Activated B cell treated with CpG ODN at 0.5 μM for 24 hours (primary cell): ENCODE data around the gene B3GNT5. TPM values are rescaled to one million over a fixed set of nuclear protein-coding genes. Genes with fewer than 3 reads are reported as not detected.
A peak's percentile ranks its signal among the peaks of the same experiment; 100 is the strongest.

ENCODE experiments used
- ATAC-seq: fragments of 200-7000 bp; cut with Tn5 transposase; one replicate; pipeline ENCODE4 v1.10.0; 2021; ENCODE audit warnings: low read depth, mild to moderate bottlenecking, moderate library complexity
- CTCF ChIA-PET: fragments of 350-600 bp; sonication (Branson Sonifier 250); formaldehyde crosslinking; loops from one replicate; lab custom pipeline; 2021; ENCODE audit warnings: antibody characterized with exemption; lab: Charles Lee
- POLR2A ChIA-PET: fragments of 350-600 bp; sonication (Branson Sonifier 250); formaldehyde crosslinking; loops from one replicate; lab custom pipeline; 2021; ENCODE audit warnings: antibody characterized with exemption; lab: Charles Lee
- DNase-seq: peaks from one replicate; pipeline ENCODE4 v3.0.0; 2022
- H3K27ac Mint-ChIP-seq: one replicate; pipeline ENCODE4 v1.8.0; 2020; ENCODE audit warnings: mixed read lengths
- H3K27me3 Mint-ChIP-seq: one replicate; pipeline ENCODE4 v1.8.0; 2021; ENCODE audit warnings: mixed read lengths
- H3K36me3 Mint-ChIP-seq: one replicate; pipeline ENCODE4 v1.8.0; 2021; ENCODE audit warnings: low read depth, mixed read lengths
- H3K4me1 Mint-ChIP-seq: one replicate; pipeline ENCODE4 v1.8.0; 2021; ENCODE audit warnings: mixed read lengths
- H3K4me3 Mint-ChIP-seq: one replicate; pipeline ENCODE4 v1.8.0; 2020; ENCODE audit warnings: mild to moderate bottlenecking, mixed read lengths
- H3K9me3 Mint-ChIP-seq: one replicate; pipeline ENCODE4 v1.8.0; 2020; ENCODE audit warnings: mixed read lengths
- intact Hi-C: fragments of 100-400 bp; cut with micrococcal nuclease; formaldehyde crosslinking; loops from one replicate; pipeline ENCODE4 v1.15.1; 2024
- total RNA-seq: library from RNA; stranded (reverse); gene quantifications from 2 replicates; pipeline ENCODE4 v1.2.3, GENCODE V29; 2022
- TF ChIP-seq, protein P1 (sequence below): fragments of 200-600 bp; IDR thresholded peaks from one replicate; pipeline ENCODE4 v1.8.0; 2022; ENCODE audit warnings: antibody characterized with exemption, mild to moderate bottlenecking

Gene B3GNT5
- total RNA-seq, 1 donor from 2014 or later = 0.38 TPM

DNA sequence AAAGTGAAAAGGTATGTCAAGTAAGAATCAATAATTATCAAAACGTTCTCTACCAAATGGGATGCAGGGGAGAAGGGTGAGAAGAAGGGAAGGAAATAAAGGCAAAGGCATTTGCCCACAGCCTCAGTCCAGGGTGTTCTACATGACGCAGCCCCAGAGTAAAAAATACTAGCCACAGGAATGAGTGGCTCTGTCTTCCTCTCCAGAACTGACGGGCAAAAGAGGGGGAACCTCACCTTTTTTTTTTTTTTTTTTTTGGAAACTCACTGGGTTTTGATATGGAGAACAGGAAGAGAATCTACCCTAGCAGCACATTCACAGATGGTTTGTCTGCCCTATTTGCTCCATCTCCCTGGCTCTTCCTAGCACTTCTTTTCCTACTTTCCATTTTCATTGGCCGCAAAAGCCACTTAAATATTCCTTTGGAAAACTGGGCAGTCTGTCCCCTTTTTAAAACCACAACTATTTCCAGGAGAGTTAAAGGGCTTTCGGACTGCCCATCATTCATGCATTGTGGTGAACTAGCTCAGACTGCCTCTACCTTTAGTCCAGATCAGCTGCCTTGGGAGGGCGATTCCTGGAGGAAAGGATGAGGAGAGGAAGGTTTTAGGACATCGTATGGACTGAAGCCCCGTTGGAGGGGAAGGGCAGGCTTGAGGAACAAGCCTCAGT lies 28.2 kb downstream of the B3GNT5 start:
- TF ChIP-seq, protein P1, sequence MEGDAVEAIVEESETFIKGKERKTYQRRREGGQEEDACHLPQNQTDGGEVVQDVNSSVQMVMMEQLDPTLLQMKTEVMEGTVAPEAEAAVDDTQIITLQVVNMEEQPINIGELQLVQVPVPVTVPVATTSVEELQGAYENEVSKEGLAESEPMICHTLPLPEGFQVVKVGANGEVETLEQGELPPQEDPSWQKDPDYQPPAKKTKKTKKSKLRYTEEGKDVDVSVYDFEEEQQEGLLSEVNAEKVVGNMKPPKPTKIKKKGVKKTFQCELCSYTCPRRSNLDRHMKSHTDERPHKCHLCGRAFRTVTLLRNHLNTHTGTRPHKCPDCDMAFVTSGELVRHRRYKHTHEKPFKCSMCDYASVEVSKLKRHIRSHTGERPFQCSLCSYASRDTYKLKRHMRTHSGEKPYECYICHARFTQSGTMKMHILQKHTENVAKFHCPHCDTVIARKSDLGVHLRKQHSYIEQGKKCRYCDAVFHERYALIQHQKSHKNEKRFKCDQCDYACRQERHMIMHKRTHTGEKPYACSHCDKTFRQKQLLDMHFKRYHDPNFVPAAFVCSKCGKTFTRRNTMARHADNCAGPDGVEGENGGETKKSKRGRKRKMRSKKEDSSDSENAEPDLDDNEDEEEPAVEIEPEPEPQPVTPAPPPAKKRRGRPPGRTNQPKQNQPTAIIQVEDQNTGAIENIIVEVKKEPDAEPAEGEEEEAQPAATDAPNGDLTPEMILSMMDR = no peak
- intact Hi-C loops = no loop called here
- Mint-ChIP-seq H3K4me1 (peaks cover 25% of the 10 kb centered on the region), H3K27me3 (peaks cover 3% of the 10 kb centered on the region), H3K9me3 (no peaks in the 10 kb centered on the region), H3K4me3 (no peak overlapping the region), H3K36me3 (no peaks in the 10 kb centered on the region), H3K27ac (no peak overlapping the region)
- DNase-seq (no peak), ATAC-seq (no peak)
- POLR2A ChIA-PET = interaction anchor here (0.7 kb wide), 1 partner anchor 26 kb away, joined by 9 read pairs; no protein-coding TSS in a partner anchor
- CTCF ChIA-PET = no interaction called here

DNA sequence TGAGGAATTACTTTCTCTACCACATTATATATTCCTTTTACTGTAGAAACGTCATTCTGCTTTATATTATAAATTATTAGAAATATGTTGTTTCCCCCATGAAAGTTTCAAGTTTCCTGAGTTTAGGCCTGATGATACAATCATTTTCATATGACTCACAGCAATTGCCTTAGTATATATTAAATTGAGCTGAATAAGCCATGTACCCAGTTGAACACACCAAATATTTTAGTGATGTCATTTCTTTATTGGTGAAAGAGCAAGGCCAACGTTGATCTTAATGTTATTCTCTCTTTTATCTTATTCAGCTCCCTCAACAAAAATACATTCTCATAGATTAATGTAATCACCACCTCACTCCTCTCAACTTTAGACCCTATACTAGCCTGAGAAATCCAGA lies 30.8 kb downstream of the B3GNT5 start:
- intact Hi-C loops = loop anchor here (2.0 kb wide), 3 partner anchors 23 to 353 kb away; no protein-coding TSS in a partner anchor
- no peak for ATAC-seq
- TF ChIP-seq, protein P1 = no peak
- Mint-ChIP-seq H3K27ac (no peak overlapping the region), H3K4me1 (peaks cover 41% of the 10 kb centered on the region), H3K4me3 (no peak overlapping the region), H3K9me3 (no peaks in the 10 kb centered on the region), H3K27me3 (no peaks in the 10 kb centered on the region), H3K36me3 (no peaks in the 10 kb centered on the region)
- ChIA-PET CTCF (no interaction called here), POLR2A (no interaction called here)
- DNase-seq = no peak

DNA sequence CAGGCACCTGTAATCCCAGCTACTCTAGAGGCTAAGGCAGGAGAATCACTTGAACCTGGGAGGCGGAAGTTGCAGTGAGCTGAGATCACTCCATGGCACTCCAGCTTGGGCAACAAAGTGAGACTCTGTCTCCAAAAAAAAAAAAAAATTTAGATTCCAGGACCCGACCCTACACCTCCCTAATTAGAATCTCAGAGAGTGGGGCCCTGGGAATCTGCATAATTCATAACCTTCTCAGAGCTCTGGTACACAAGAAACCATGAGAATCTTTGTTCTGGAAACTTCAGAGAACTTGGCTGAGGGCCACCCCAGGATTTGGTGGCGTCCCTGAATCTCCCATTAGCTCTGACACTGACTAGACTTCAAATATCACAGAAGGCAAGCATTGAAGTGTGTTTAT lies 31.5 kb downstream of the B3GNT5 start:
- CTCF ChIA-PET = interaction anchor here (2.6 kb wide), 1 partner anchor 98 kb away, joined by 14 read pairs; no protein-coding TSS in a partner anchor
- TF ChIP-seq, protein P1 = no peak
- no peak overlapping the region for H3K27ac Mint-ChIP-seq
- H3K36me3 Mint-ChIP-seq = no peaks in the 10 kb centered on the region
- H3K27me3 Mint-ChIP-seq = no peaks in the 10 kb centered on the region
- intact Hi-C loops = loop anchor here (2.0 kb wide), 3 partner anchors 24 to 352 kb away; no protein-coding TSS in a partner anchor
- peaks cover 41% of the 10 kb centered on the region for H3K4me1 Mint-ChIP-seq
- no peaks in the 10 kb centered on the region for H3K9me3 Mint-ChIP-seq
- POLR2A ChIA-PET = no interaction called here
- ATAC-seq (no peak), DNase-seq (no peak)
- H3K4me3 Mint-ChIP-seq = no peak overlapping the region

DNA sequence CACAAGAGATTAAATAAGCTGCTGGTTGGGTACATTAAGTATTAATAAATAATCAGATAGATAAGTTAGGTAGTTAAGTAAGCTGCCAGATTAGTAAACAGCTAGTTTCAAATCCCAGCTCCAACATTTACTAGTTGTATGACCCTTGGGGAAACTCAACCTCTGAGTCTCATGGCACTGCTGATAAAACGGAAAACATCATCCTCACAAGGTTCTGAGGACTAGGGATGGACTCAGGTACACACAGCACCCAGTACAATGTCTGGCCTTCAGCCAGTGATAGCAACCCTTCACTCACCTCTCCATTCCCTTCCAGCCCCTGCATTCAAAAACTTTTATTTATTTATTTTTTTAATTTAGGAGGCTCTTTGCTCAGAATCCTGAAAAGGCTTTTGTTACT lies 32.3 kb downstream of the B3GNT5 start:
- CTCF ChIA-PET = interaction anchor here (1.0 to 2.6 kb wide), 2 partner anchors 97 to 100 kb away, joined by 4 to 14 read pairs; no protein-coding TSS in a partner anchor
- no peak for ATAC-seq
- H3K9me3 Mint-ChIP-seq = no peaks in the 10 kb centered on the region
- no peaks in the 10 kb centered on the region for H3K27me3 Mint-ChIP-seq
- H3K4me1 Mint-ChIP-seq = peaks cover 43% of the 10 kb centered on the region
- no peaks in the 10 kb centered on the region for H3K36me3 Mint-ChIP-seq
- DNase-seq = no peak
- peak overlapping the region; percentile 78 for H3K4me3 Mint-ChIP-seq
- H3K27ac Mint-ChIP-seq = peak overlapping the region; percentile 94
- TF ChIP-seq, protein P1 = no peak
- intact Hi-C loops = loop anchor here (2.0 to 5.0 kb wide), 5 partner anchors 25 to 351 kb away; no protein-coding TSS in a partner anchor
- POLR2A ChIA-PET = interaction anchor here (0.7 to 1.3 kb wide), 4 partner anchors 21 to 849 kb away, joined by 3 to 4 read pairs (median 3); partner anchors contain the start of genes B3GNT5 and EIF2B5

DNA sequence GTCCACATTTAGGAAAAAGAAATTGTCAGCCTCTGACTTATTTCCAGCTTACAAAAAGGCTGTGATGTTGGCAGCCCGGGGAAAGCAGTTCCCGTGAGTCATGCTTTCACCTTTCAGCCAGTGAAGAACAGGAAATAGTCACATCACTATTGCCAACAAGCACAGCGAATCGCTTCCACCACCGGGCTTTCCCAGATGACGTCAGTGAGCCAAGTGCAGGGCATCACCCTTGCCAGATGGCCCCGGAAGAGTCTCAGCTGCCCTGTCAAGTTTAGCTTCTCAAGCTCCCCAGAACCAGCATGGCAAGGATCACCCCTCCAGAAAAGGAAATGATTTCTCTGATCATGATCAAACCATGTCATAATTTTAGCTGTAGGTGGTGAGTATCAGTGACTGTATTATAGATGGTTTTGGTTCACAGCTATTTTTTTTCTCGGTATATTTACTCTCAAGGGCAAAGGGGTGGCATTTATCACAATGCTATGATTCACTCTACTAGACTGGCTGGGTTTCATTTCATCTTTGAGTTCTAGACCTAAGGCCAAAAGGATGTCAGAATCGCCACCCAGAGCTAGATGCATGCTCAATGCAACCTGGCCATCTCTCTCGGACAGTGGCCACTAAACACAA lies 32.9 kb downstream of the B3GNT5 start:
- Mint-ChIP-seq H3K4me1 (peaks cover 43% of the 10 kb centered on the region), H3K27ac (peak overlapping the region; percentile 94), H3K36me3 (no peaks in the 10 kb centered on the region), H3K9me3 (no peaks in the 10 kb centered on the region), H3K4me3 (peak overlapping the region; percentile 78), H3K27me3 (no peaks in the 10 kb centered on the region)
- intact Hi-C loops = loop anchor here (1.0 to 5.0 kb wide), 9 partner anchors 21 to 351 kb away; partner anchors contain the start of genes B3GNT5 and MCCC1
- TF ChIP-seq, protein P1 = no peak
- ATAC-seq (peak; percentile 95), DNase-seq (peak; percentile 69)
- CTCF ChIA-PET = interaction anchor here (1.0 to 2.6 kb wide), 2 partner anchors 96 to 101 kb away, joined by 4 to 14 read pairs; no protein-coding TSS in a partner anchor
- POLR2A ChIA-PET = interaction anchor here (0.7 to 1.3 kb wide), 5 partner anchors 11 to 849 kb away, joined by 3 to 4 read pairs (median 3); partner anchors contain the start of genes B3GNT5 and EIF2B5
